ENCODE results near the gene HLA-DPA1. TPM values are rescaled to one million over a fixed set of nuclear protein-coding genes. Genes with fewer than 3 reads are reported as not detected.

HLA-DPA1 gene
- total RNA-seq, 1 experiment from 2014 or later, result 2.6 TPM

- H3K56ac ChIP-seq (ENCODE audit: insufficient read length, low read depth, low read length), result no peak overlapping the region
- H3K27me3 ChIP-seq (ENCODE audit: insufficient read depth, low read length), result no peaks in the 10 kb centered on the region
- Mint-ChIP-seq H3K9me3 (peaks cover 7 to 14% of the 10 kb centered on the region in 2 experiments), H3K4me3 (peak overlapping the region; percentile 92 to 94), H3K36me3 (ENCODE audit: insufficient read depth in 1 of 3, low read depth in 3 of 3) (peaks cover 19 to 21% (median 19%) of the 10 kb centered on the region in 3 experiments), H3K4me1 (peaks cover 76 to 82% of the 10 kb centered on the region in 2 experiments), H3K27ac (peak overlapping the region; percentile 97 to 100 (median 98)), H3K27me3 (ENCODE audit: low read depth) (peaks cover 3% of the 10 kb centered on the region; the same call in 1 of the 2 replicates)
- H4K91ac ChIP-seq (ENCODE audit: insufficient read length, low read depth, low read length), result no peak overlapping the region
- no peaks in the 10 kb centered on the region for H4K20me1 ChIP-seq (ENCODE audit: control insufficient read depth, insufficient read depth, insufficient read length)
- no peak overlapping the region for H2AK5ac ChIP-seq (ENCODE audit: insufficient read length, low read length)
- no peak overlapping the region for H2AFZ ChIP-seq (ENCODE audit: low read length)
- no peak overlapping the region for H2BK120ac ChIP-seq (ENCODE audit: low read depth, low read length, poor library complexity, severe bottlenecking)
- peak overlapping the region; percentile 76 for H3K27ac ChIP-seq (ENCODE audit: insufficient read length, low read depth, low read length)
- H3K9ac ChIP-seq (ENCODE audit: extremely low read depth, insufficient read length, low read length), result no peak overlapping the region
- H3K23me2 ChIP-seq (ENCODE audit: insufficient read length, low read depth, low read length, poor library complexity, severe bottlenecking), result peaks cover 16% of the 10 kb centered on the region
- H4K8ac ChIP-seq (replicated peaks; ENCODE audit: insufficient read length, low read depth, low read length), result no peak overlapping the region
- peaks cover 7% of the 10 kb centered on the region for H3K9me3 ChIP-seq (ENCODE audit: control insufficient read depth, low read depth, low read length)
- H3K14ac ChIP-seq (ENCODE audit: insufficient read depth, low read length), result no peak overlapping the region
- H2BK20ac ChIP-seq (ENCODE audit: low read depth, low read length, poor library complexity, severe bottlenecking), result no peak overlapping the region
- no peaks in the 10 kb centered on the region for H3K79me1 ChIP-seq (ENCODE audit: insufficient read depth, low read depth, low read length, poor library complexity, severe bottlenecking)
- H4K5ac ChIP-seq (ENCODE audit: insufficient read length, low read depth, low read length), result no peak overlapping the region
- no peak overlapping the region for H2BK12ac ChIP-seq (ENCODE audit: insufficient read length, low read depth, low read length)
- DNase-seq, result no peak
- peak overlapping the region; percentile 70 for H3K18ac ChIP-seq (ENCODE audit: insufficient read length, low read depth, low read length)
- no peak overlapping the region for H3T11ph ChIP-seq (ENCODE audit: low read length)
- no peak overlapping the region; the same call in 1 of the 2 replicates for H3K4ac ChIP-seq (ENCODE audit: low read depth, low read length)
- TF ChIP-seq, protein P1, sequence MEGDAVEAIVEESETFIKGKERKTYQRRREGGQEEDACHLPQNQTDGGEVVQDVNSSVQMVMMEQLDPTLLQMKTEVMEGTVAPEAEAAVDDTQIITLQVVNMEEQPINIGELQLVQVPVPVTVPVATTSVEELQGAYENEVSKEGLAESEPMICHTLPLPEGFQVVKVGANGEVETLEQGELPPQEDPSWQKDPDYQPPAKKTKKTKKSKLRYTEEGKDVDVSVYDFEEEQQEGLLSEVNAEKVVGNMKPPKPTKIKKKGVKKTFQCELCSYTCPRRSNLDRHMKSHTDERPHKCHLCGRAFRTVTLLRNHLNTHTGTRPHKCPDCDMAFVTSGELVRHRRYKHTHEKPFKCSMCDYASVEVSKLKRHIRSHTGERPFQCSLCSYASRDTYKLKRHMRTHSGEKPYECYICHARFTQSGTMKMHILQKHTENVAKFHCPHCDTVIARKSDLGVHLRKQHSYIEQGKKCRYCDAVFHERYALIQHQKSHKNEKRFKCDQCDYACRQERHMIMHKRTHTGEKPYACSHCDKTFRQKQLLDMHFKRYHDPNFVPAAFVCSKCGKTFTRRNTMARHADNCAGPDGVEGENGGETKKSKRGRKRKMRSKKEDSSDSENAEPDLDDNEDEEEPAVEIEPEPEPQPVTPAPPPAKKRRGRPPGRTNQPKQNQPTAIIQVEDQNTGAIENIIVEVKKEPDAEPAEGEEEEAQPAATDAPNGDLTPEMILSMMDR (conservative IDR thresholded peaks at IDR 0.05), result peak; percentile 88
- peak overlapping the region; percentile 73 for H3K4me2 ChIP-seq (ENCODE audit: insufficient read depth, insufficient read length, low read length)
- H3K4me1 ChIP-seq (ENCODE audit: insufficient read depth, low read length), result peaks cover 9% of the 10 kb centered on the region; the same call in 1 of the 2 replicates
- H3K23ac ChIP-seq (ENCODE audit: insufficient read length, low read depth, low read length), result no peak overlapping the region
- WGBS (ENCODE audit: extremely low coverage, insufficient read length, low lambda C conversion rate), result no CpG with 5 or more reads among the region's 3 CpGs
- H3K79me2 ChIP-seq (ENCODE audit: insufficient read depth, low read length), result peaks cover 19% of the 10 kb centered on the region; the same call in 1 of the 2 replicates
- no peak overlapping the region for H2BK15ac ChIP-seq (ENCODE audit: low read depth, low read length)
- no peak overlapping the region for H2BK5ac ChIP-seq (ENCODE audit: insufficient read length, low read length)
Observed at GRCh38 chr6:33118525-33119123, 45.2 kb upstream of the HLA-DPA1 start.

All from H9 (cell line).